GM21526 (cell line): Measurements from ENCODE around the gene C11orf21.
"Not testable (repeated sequence)": the region's sequence is repeated elsewhere in the genome, so short reads cannot be mapped to it uniquely, and the experiment has no call there.

Source experiments
- ATAC-seq: cut with Tn5 transposase; IDR thresholded peaks from one replicate; pipeline ENCODE4 v1.9.1; 2021; ENCODE audit warnings: moderate library complexity; ENCODE audit not compliant: unreplicated experiment, low FRiP score

Gene C11orf21

DNA sequence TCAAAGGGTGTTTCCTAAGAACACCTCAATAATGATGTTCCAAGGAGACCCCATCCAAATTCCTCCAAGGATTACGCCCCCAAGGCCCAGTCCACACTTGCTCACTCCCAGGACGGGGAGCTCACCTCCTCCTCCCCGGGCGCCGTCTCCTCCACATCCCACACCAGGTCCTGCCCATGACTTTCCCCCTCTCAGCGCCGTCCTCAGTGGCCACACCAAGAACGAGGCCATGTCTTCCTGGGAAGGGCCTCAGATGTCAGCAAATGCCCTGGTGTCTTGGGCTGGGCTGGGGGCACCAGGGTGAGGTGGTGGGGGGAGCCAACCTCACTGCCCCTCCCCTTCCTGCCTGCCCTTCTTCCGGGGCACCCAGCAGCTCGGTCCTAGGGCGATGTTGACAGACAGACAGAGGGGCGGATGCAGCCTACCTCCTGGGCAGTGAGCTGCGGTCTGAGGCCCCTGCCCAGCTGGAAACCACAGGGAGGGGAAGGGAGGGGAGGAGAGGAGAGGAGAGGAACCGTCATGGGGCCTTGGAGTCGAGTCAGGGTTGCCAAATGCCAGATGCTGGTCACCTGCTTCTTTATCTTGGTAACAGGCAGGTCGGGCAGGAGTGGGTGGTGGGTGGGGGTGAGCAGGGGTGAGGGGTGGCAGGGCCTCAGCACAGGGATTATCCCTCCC is at the start of gene C11orf21, which contains the start of gene TSPAN32:
C11orf21 (minus strand) TSS at position 288 of the 675 bp plus-strand sequence; CDS start at position 178, 110 bp downstream.
TSPAN32 (plus strand) TSS at position 383 of the 675 bp plus-strand sequence; CDS start at position 520, 137 bp downstream.
- ATAC-seq, result no peak

GRCh38 chr11:2348986-2349385 is 47.3 kb upstream of the C11orf21 start:
- ATAC-seq, result no peak

- no peak for ATAC-seq
Measured at GRCh38 chr11:2347308-2347830, 45.7 kb upstream of the C11orf21 start.

DNA sequence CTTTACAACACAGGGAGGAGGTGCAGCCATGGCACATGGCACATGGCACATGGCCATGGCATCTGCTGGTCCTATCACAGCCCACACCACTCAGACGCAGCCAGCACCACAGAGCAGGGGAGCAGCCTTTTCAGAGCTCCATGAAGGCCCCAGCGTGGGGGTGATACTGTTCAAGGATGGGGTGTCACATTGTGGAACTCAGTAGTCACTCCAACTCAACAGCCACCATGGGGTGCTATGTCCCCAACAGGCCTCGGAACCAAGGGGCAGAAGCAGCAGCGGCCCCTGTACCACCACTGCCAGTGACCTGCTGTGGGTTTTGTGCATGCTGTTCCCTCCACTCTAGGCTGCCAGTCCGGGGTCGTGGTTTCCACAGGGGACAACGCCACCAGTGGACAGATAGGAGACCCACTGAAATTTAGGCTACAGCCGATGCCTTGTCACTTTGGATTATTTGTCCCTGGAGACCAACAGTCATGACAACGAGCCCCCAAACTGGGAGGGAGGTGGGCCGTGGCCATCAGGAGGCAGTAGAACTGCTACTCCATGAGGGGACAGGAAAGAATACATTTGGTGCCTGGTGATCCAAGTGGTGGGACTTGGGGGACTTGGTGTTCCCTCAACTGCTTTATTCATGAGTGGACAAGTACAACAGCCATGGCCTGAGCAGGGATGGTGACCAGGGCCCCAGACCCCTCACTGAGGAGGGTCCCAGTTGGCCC is 45.0 kb upstream of the C11orf21 start:
- ATAC-seq, result no peak

- ATAC-seq, result no peak
Measured at GRCh38 chr11:2346014-2346413, 44.3 kb upstream of the C11orf21 start.

GRCh38 chr11:2345050-2345449 is 43.3 kb upstream of the C11orf21 start:
- ATAC-seq, result no peak

GRCh38 chr11:2343502-2343901 is 41.8 kb upstream of the C11orf21 start:
- no peak for ATAC-seq

DNA sequence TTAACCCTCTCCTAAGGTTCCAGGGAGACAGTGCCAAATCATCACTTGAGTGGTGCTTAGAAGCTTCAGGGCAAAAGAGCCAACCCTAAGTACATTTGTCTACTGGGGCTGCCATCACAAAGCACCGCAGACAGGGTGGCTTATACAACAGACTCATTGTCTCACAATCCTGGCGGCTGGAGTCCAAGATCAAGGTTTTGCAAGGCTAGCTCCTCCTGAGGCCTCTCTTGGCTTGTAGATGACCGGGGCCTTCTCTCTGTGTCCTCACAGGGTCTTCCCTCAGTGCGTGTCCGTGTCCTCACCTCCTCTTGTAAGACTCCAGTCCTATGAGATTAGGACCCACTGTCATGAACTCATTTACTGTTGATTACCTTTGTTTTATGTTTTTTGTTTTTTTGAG is 41.3 kb upstream of the C11orf21 start:
- no peak for ATAC-seq

DNA sequence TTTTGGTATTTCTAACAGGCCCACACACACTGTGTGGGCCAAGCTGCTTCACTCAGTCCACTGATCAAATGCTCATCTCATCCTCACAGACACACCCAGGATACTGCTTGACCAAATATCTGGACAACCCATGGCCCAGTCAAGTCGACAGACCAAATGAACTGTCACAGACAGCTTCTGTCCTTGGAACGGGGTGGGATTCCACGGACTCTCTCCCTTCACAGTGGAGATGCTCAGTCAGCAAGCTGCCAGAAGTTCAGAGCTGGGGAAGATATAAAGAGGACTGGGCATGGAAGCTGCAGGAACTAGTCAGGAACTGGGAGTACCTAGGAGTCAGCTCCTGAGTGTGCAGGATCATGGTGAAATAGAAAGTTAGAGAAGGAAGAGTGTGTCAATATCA is 40.8 kb upstream of the C11orf21 start:
- no peak for ATAC-seq

GRCh38 chr11:2338760-2339159 is 37.0 kb upstream of the C11orf21 start:
- ATAC-seq, result not testable (repeated sequence)

DNA sequence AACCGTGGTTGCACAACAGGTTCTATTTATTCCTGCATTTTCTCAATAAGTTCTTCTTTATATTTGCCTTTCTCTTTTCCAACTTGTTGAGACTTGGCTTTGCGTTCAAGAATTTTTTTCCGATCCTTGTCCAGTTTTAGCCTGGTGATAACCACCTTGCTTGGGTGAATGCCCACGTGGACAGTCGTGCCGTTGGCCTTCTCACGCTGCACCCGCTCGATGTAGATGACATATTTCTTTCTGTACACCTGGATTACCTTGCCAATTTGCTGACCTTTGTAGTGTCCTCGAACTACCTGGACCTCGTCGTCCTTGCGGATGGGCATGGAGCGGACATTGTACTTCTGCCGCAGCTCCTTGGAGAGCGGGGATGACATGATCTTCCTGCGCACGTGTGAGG is 33.6 kb upstream of the C11orf21 start:
- not testable (repeated sequence) for ATAC-seq

- not testable (repeated sequence) for ATAC-seq
Measured at GRCh38 chr11:2333486-2334205, 31.9 kb upstream of the C11orf21 start.

- ATAC-seq, result not testable (repeated sequence)
Measured at GRCh38 chr11:2332569-2332968, 30.9 kb upstream of the C11orf21 start.

- ATAC-seq, result no peak
Measured at GRCh38 chr11:2331404-2331803, 29.7 kb upstream of the C11orf21 start.

DNA sequence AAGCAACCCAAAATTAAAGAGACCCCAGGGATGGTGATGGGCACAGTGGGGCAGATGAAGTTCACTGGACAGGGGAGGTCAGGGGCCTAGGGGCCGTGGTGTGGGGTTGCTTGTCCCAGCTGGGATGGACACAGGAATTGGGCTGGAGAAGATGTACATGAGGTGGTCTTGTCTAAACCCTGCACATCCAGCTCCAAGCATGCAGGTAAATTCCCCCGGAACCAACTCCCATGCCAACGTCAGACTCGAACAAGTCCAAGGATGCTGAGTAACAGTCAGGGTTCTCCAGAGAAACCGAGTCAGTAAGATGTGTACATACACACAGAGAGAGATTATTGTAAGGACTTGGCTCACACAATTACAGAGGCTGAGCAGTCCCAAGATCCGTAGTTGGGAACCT is 29.0 kb upstream of the C11orf21 start:
- no peak for ATAC-seq

GRCh38 chr11:2329551-2329950 is 27.8 kb upstream of the C11orf21 start:
- ATAC-seq, result no peak

DNA sequence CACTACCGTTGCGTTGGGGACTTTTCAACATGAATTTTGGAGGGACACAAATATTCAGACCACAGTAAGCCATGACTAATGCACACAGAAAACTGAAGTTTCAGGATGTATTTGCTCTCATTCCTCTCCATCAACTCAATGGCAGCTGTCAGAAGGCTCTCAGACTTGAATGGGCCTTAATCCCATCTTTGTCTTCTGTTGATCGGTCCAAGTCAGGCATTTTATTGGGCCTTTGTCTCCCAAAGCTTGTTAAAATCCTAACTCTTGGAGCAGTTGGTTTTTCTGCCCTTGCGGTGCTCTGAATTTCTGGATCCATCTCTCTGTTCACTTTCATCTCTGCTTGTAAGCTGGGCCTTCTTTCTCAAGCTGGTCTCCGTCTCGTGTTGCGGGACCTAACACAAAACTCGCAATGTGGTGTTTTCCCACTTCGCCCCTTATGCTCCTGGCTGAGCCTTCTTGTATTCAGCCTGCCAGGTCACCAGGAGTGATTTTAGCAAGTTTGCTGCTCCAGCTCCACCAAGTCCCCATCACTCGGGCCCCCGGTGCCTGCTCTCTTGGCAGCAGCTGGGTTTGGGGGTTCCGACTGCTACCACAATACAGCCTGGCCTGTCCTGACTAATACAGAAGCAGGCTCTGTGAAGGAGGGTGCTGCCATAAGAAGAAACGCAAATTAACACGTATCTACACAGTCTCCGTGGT is 27.1 kb upstream of the C11orf21 start:
- no peak for ATAC-seq

GRCh38 chr11:2328021-2328420 is 26.3 kb upstream of the C11orf21 start:
- no peak for ATAC-seq

DNA sequence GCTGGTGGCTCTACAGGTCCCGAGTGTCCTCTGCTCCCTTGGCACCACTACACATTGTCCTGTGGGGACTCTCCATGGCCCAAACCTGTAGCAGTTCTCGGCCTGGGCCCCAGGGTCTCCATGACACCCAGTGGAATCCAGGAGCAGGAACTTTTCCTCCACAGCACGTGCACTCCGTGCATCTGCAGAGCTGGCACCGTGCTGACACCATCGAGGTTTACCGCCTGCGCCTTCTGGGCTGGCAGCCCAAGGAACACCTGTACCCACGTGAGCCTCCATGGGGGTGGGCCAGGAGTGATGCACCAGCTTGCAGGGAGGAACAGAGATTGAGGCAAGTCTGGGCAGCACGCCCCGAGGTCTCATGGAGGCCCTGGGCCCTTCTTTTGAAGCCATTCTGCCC is 25.3 kb upstream of the C11orf21 start:
- no peak for ATAC-seq

DNA sequence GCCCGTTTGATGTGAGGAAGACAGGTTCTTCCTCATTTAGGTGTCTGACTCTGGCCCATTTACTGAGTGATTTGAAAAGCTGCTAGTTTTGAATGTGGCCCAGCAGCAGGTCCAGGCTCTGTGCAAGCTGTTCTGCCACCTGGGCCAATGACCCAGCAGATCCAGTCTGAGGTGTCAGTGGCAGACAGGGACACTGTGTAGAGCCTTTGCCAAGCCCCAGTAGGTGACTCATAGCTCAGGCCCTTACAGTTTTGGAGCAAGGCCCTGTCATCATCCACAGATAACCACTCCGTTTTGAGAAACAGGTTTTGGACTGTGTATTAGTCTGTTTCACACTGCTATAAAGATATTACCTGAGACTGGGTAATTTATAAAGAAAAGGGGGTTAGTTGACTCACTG is 24.0 kb upstream of the C11orf21 start:
- ATAC-seq, result no peak
